Measurements from ENCODE around the gene EBF3. TPM values are rescaled to one million over a fixed set of nuclear protein-coding genes. Genes with fewer than 3 reads are reported as not detected.

The EBF3 gene
- total RNA-seq, 2 donors from 2014 or later = 0.44 to 2.0 TPM

- no peak overlapping the region for H3K27ac ChIP-seq (ENCODE audit: low read depth, low read length)
- Mint-ChIP-seq H3K4me3 (no peak overlapping the region), H3K4me1 (peaks cover 3% of the 10 kb centered on the region), H3K9me3 (peaks cover 12% of the 10 kb centered on the region), H3K27me3 (ENCODE audit: insufficient read depth) (peaks cover 2% of the 10 kb centered on the region), H3K36me3 (ENCODE audit: low read depth) (peaks cover 8% of the 10 kb centered on the region), H3K27ac (no peak overlapping the region)
- 91 to 92% methylated on average over 8 to 9 of the region's 9 CpGs for WGBS, 2 experiments (ENCODE audit: insufficient coverage in 1 of 2, insufficient read length in 1 of 2)
- H3K9ac ChIP-seq (ENCODE audit: extremely low read depth, low read length, poor library complexity, severe bottlenecking) = no peak overlapping the region
- TF ChIP-seq CTCF (conservative IDR thresholded peaks at IDR 0.05) = no peak
- no peaks in the 10 kb centered on the region for H3K27me3 ChIP-seq (ENCODE audit: control insufficient read depth, insufficient read depth, low read length, poor library complexity, severe bottlenecking)
- H3K9me3 ChIP-seq (ENCODE audit: control insufficient read depth, low read length) = peaks cover 10% of the 10 kb centered on the region
- no peak overlapping the region for H3K4me3 ChIP-seq (ENCODE audit: low read length)
- no peaks in the 10 kb centered on the region for H3K4me1 ChIP-seq (ENCODE audit: control insufficient read depth, insufficient read depth, low read length)
- no peak for DNase-seq
- no peaks in the 10 kb centered on the region for H3K36me3 ChIP-seq (ENCODE audit: control insufficient read depth, insufficient read depth, low read length)
These were observed 103.7 kb downstream of the EBF3 start for GRCh38 chr10:129860396-129860795.

- no peak for TF ChIP-seq CTCF (conservative IDR thresholded peaks at IDR 0.05)
- Mint-ChIP-seq H3K9me3 (peaks cover 12% of the 10 kb centered on the region), H3K27ac (no peak overlapping the region), H3K36me3 (ENCODE audit: low read depth) (peaks cover 8% of the 10 kb centered on the region), H3K4me3 (no peak overlapping the region), H3K4me1 (peaks cover 3% of the 10 kb centered on the region), H3K27me3 (ENCODE audit: insufficient read depth) (peaks cover 2% of the 10 kb centered on the region)
- Histone ChIP-seq H3K27ac (ENCODE audit: low read depth, low read length) (no peak overlapping the region), H3K36me3 (ENCODE audit: control insufficient read depth, insufficient read depth, low read length) (no peaks in the 10 kb centered on the region), H3K9me3 (ENCODE audit: control insufficient read depth, low read length) (peaks cover 10% of the 10 kb centered on the region), H3K27me3 (ENCODE audit: control insufficient read depth, insufficient read depth, low read length, poor library complexity, severe bottlenecking) (no peaks in the 10 kb centered on the region), H3K4me1 (ENCODE audit: control insufficient read depth, insufficient read depth, low read length) (no peaks in the 10 kb centered on the region), H3K9ac (ENCODE audit: extremely low read depth, low read length, poor library complexity, severe bottlenecking) (no peak overlapping the region), H3K4me3 (ENCODE audit: low read length) (no peak overlapping the region)
- DNase-seq = no peak
- WGBS, 2 experiments (ENCODE audit: insufficient coverage in 1 of 2, insufficient read length in 1 of 2) = 86 to 89% methylated on average over 2 to 7 of the region's 7 CpGs
These were observed 104.5 kb downstream of the EBF3 start for GRCh38 chr10:129859536-129859935.

- Histone ChIP-seq H3K27ac (ENCODE audit: low read depth, low read length) (no peak overlapping the region), H3K4me1 (ENCODE audit: control insufficient read depth, insufficient read depth, low read length) (peaks cover 7% of the 10 kb centered on the region), H3K4me3 (ENCODE audit: low read length) (no peak overlapping the region), H3K27me3 (ENCODE audit: control insufficient read depth, insufficient read depth, low read length, poor library complexity, severe bottlenecking) (no peaks in the 10 kb centered on the region), H3K36me3 (ENCODE audit: control insufficient read depth, insufficient read depth, low read length) (no peaks in the 10 kb centered on the region), H3K9ac (ENCODE audit: extremely low read depth, low read length, poor library complexity, severe bottlenecking) (no peak overlapping the region), H3K9me3 (ENCODE audit: control insufficient read depth, low read length) (peaks cover 10% of the 10 kb centered on the region)
- peaks cover 12% of the 10 kb centered on the region for H3K9me3 Mint-ChIP-seq
- no peak for TF ChIP-seq CTCF (conservative IDR thresholded peaks at IDR 0.05)
- H3K36me3 Mint-ChIP-seq (ENCODE audit: low read depth) = peaks cover 8% of the 10 kb centered on the region
- H3K4me1 Mint-ChIP-seq = peaks cover 13% of the 10 kb centered on the region
- WGBS, 2 experiments (ENCODE audit: insufficient coverage in 1 of 2, insufficient read length in 1 of 2) = 89 to 91% methylated on average over 10 to 19 of the region's 19 CpGs
- DNase-seq = no peak
- H3K27me3 Mint-ChIP-seq (ENCODE audit: insufficient read depth) = peaks cover 2% of the 10 kb centered on the region
- H3K27ac Mint-ChIP-seq = no peak overlapping the region
- no peak overlapping the region for H3K4me3 Mint-ChIP-seq
These were observed 106.7 kb downstream of the EBF3 start for GRCh38 chr10:129857242-129857960.
